IMR-90 (cell line): ENCODE measurements around the gene ARL6IP6. TPM values are rescaled to one million over a fixed set of nuclear protein-coding genes. Genes with fewer than 3 reads are reported as not detected.

Experiments used
- ATAC-seq: fragments of 200-7000 bp; cut with Tn5 transposase; 2 replicates; pipeline ENCODE4 v1.9.1; 2020; ENCODE audit warnings: low read depth, mild to moderate bottlenecking, moderate library complexity
- BruUV-seq: library from RNA; stranded (reverse); fragments of 400-500 nt; replicated peaks from 2 replicates; lab custom pipeline; 2021; lab: Mats Ljungman, UMichigan
- CTCF ChIA-PET: fragments of 300-600 bp; formaldehyde crosslinking; extraction: SDS; loops from one replicate; lab custom pipeline; 2021; ENCODE audit warnings: antibody characterized with exemption; lab: Yijun Ruan, JAX
- POLR2A ChIA-PET: fragments of 300-600 bp; sonication (Branson Sonifier 250); formaldehyde crosslinking; loops from one replicate; lab custom pipeline; 2022; ENCODE audit warnings: antibody characterized with exemption; ENCODE audit not compliant: unreplicated experiment; lab: Charles Lee
- DNase-seq: peaks from one replicate; pipeline ENCODE4 v3.0.0; 2013
- H2AFZ ChIP-seq: replicated peaks from 2 replicates; pipeline ENCODE3; 2013; ENCODE audit warnings: low read length, mild to moderate bottlenecking; ENCODE audit not compliant: poor library complexity
- H2AK5ac ChIP-seq: 2 replicates; pipeline ENCODE4 v1.6.1; 2013; ENCODE audit warnings: low read depth, low read length, inconsistent platforms
- H2AK9ac ChIP-seq: replicated peaks from 2 replicates; pipeline ENCODE3; 2013; ENCODE audit warnings: mild to moderate bottlenecking, low read depth, low read length, moderate library complexity; ENCODE audit not compliant: poor library complexity
- H2BK120ac ChIP-seq: 2 replicates; pipeline ENCODE4 v1.6.1; 2013; ENCODE audit warnings: low read depth, low read length, inconsistent platforms
- H2BK15ac ChIP-seq: 3 replicates; pipeline ENCODE4 v1.6.1; 2013; ENCODE audit warnings: low read depth, low read length, inconsistent platforms
- H2BK20ac ChIP-seq: 2 replicates; pipeline ENCODE4 v1.6.1; 2013; ENCODE audit warnings: low read depth, mild to moderate bottlenecking, inconsistent platforms, low read length, moderate library complexity
- H2BK5ac ChIP-seq: 2 replicates; pipeline ENCODE4 v1.6.1; 2013; ENCODE audit warnings: mild to moderate bottlenecking, low read depth, low read length, inconsistent platforms; ENCODE audit not compliant: poor library complexity, severe bottlenecking
- H3K14ac ChIP-seq: replicated peaks from 2 replicates; pipeline ENCODE4 v1.6.1; 2013; ENCODE audit warnings: low read depth, low read length, inconsistent platforms
- H3K18ac ChIP-seq: 2 replicates; pipeline ENCODE4 v1.6.1; 2013; ENCODE audit warnings: low read depth, low read length, control low read depth
- H3K23ac ChIP-seq: 2 replicates; pipeline ENCODE4 v1.6.1; 2013; ENCODE audit warnings: low read depth, low read length, inconsistent platforms
- H3K27ac ChIP-seq: 2 replicates; pipeline ENCODE4 v1.5.1; 2013; ENCODE audit warnings: mild to moderate bottlenecking, control low read depth, low read length; ENCODE audit not compliant: insufficient read depth
- H3K27me3 ChIP-seq: 2 replicates; pipeline ENCODE4 v1.6.1; 2013; ENCODE audit warnings: low read length; ENCODE audit not compliant: control insufficient read depth, insufficient read depth
- H3K36me3 ChIP-seq: 2 replicates; pipeline ENCODE4 v1.6.1; 2013; ENCODE audit warnings: low read length, mixed read lengths; ENCODE audit not compliant: control insufficient read depth, insufficient read depth
- H3K4ac ChIP-seq: 2 replicates; pipeline ENCODE4 v1.6.1; 2013; ENCODE audit warnings: low read depth, low read length, inconsistent platforms
- H3K4me1 ChIP-seq: 2 replicates; pipeline ENCODE4 v1.6.1; 2013; ENCODE audit warnings: low read length, mixed read lengths; ENCODE audit not compliant: control insufficient read depth, insufficient read depth
- H3K4me2 ChIP-seq: 2 replicates; pipeline ENCODE4 v1.6.1; 2013; ENCODE audit warnings: low read depth, mild to moderate bottlenecking, control low read depth, low read length, moderate library complexity
- H3K4me3 ChIP-seq: 2 replicates; pipeline ENCODE4 v1.5.1; 2013; ENCODE audit warnings: low read depth, mild to moderate bottlenecking, control low read depth, low read length, moderate library complexity; ENCODE audit not compliant: insufficient read depth
- H3K56ac ChIP-seq: 2 replicates; pipeline ENCODE4 v1.6.1; 2013; ENCODE audit warnings: low read length, inconsistent platforms; ENCODE audit not compliant: insufficient read depth; ENCODE audit errors: extremely low read depth
- H3K79me1 ChIP-seq, 2 experiments: 2 replicates each; pipeline ENCODE4 v1.6.1; 2013; ENCODE audit warnings: low read length in 2 of 2, inconsistent platforms in 1 of 2, low read depth in 1 of 2
- H3K9ac ChIP-seq: 2 replicates; pipeline ENCODE4 v1.6.1; 2013; ENCODE audit warnings: low read depth, low read length, control low read depth
- H3K9me1 ChIP-seq: 2 replicates; pipeline ENCODE4 v1.6.1; 2013; ENCODE audit warnings: low read length, inconsistent platforms; ENCODE audit not compliant: insufficient read depth
- H3K9me3 ChIP-seq: 2 replicates; pipeline ENCODE4 v1.6.1; 2013; ENCODE audit warnings: low read length; ENCODE audit not compliant: control insufficient read depth, insufficient read depth
- H4K20me1 ChIP-seq: 2 replicates; pipeline ENCODE4 v1.6.1; 2013; ENCODE audit warnings: low read length, inconsistent platforms; ENCODE audit not compliant: insufficient read depth
- H4K5ac ChIP-seq: 2 replicates; pipeline ENCODE4 v1.6.1; 2013; ENCODE audit warnings: mild to moderate bottlenecking, low read depth, low read length, control low read depth
- H4K8ac ChIP-seq, 2 experiments: 2 replicates each; pipeline ENCODE4 v1.6.1; 2013; ENCODE audit warnings: low read depth in 2 of 2, low read length in 2 of 2, control low read depth in 1 of 2, inconsistent platforms in 1 of 2
- H4K91ac ChIP-seq: 2 replicates; pipeline ENCODE4 v1.6.1; 2013; ENCODE audit warnings: low read depth, low read length, inconsistent platforms; ENCODE audit not compliant: insufficient read depth
- CEBPB ChIP-seq: IDR thresholded peaks from 2 replicates; pipeline ENCODE4 v1.6.1; 2012; ENCODE audit warnings: low read depth, low read length, improper control_type of control experiment
- RFX5 ChIP-seq: IDR thresholded peaks from 2 replicates; pipeline ENCODE4 v1.8.0; 2012; ENCODE audit warnings: low read depth, mild to moderate bottlenecking, low read length, moderate library complexity
- WGBS, 2 experiments: methylation state at CpG; one replicate each; pipeline versions ENCODE4 v1.1.5 to v1.1.7; 2013; ENCODE audit warnings: missing lambda C conversion rate in 2 of 2; ENCODE audit not compliant: insufficient read length in 1 of 2; ENCODE audit errors: extremely low coverage in 2 of 2; 5-methylcytosine and 5-hydroxymethylcytosine counted together
- dilution Hi-C: fragments of 300-500 bp; cut with HindIII; formaldehyde crosslinking; loops from one replicate; pipeline ENCODE4 v1.14.3; 2018; ENCODE audit warnings: low sequenced_read_pairs; ENCODE audit not compliant: unreplicated experiment
- in situ Hi-C: fragments of 300-500 bp; cut with MboI; formaldehyde crosslinking; loops from 3 replicates; pipeline ENCODE4 v1.14.3; 2019; ENCODE audit warnings: low sequenced_read_pairs, inconsistent platforms, mixed read lengths
- intact Hi-C: fragments of 100-400 bp; cut with micrococcal nuclease; formaldehyde crosslinking; loops from 2 replicates; pipeline ENCODE4 v1.10.0; 2022
- polyA plus RNA-seq, 3 experiments: library from polyadenylated mRNA; depleted of rRNA; stranded (reverse); fragments of >200 nt; gene quantifications; 2 replicates each; pipeline ENCODE4 v1.2.3, GENCODE V29; 2012; ENCODE audit warnings: low replicate concordance in 1 of 3
- total RNA-seq: library from RNA; depleted of rRNA; stranded (reverse); fragments of >200 nt; gene quantifications from 2 replicates; pipeline ENCODE4 v1.2.3, GENCODE V29; 2012

ARL6IP6 gene
- total and polyA plus RNA-seq, 2 of the 4 experiments (the other 2 are of a cell fraction), result 4.1 to 14.7 TPM

DNA sequence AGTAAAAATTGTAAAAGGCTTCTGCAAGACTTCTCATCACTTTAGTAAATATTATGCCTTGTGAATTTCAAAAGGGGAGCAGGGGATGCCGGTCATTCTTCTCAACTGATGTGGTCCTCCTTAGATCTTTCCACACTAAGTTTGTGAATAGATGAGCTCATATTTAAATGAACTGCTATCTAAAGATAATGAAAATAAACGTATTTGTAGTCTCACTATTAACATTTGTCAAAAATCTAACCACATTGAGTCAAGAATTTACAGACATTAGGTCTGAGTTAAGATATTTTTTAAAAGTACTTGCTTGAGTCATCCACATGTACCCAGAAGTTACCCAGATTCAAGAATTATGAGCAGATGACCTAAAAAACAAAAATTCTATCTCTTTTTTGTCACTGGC is 7.7 kb upstream of the ARL6IP6 start:
- H3K27ac ChIP-seq, result no peak overlapping the region
- WGBS, 2 experiments, result no CpG with 5 or more reads among the region's 2 CpGs
- peaks cover 62% of the 10 kb centered on the region for H4K20me1 ChIP-seq

More for the DNA sequence above, 7.7 kb upstream of the ARL6IP6 start:
- Histone ChIP-seq H3K9me3 (no peaks in the 10 kb centered on the region), H3K27me3 (no peaks in the 10 kb centered on the region), H3K9me1 (0 out of 2 replicates have a peak, but pooled peaks cover 2% of the 10 kb centered on the region), H2AK5ac (no peak overlapping the region), H4K5ac (no peak overlapping the region), H3K56ac (no peak overlapping the region), H2BK120ac (no peak overlapping the region), H2BK5ac (peak overlapping the region; percentile 79), H2AK9ac (no peak overlapping the region), H3K4ac (no peak overlapping the region), H3K79me1 (peaks cover 19 to 52% of the 10 kb centered on the region in 2 experiments), H3K4me1 (0 out of 2 replicates have a peak, but pooled peaks cover 1% of the 10 kb centered on the region), H3K23ac (no peak overlapping the region), H4K8ac (no peak overlapping the region), H3K14ac (no peak overlapping the region), H2AFZ (no peak overlapping the region), H4K91ac (no peak overlapping the region), H3K9ac (no peak overlapping the region), H3K4me2 (peak overlapping the region; percentile 45; the same call in 1 of the 2 replicates), H2BK20ac (no peak overlapping the region), H3K18ac (no peak overlapping the region), H2BK15ac (no peak overlapping the region), H3K4me3 (no peak overlapping the region), H3K36me3 (peaks cover 11% of the 10 kb centered on the region)
- in situ Hi-C loops (no loop called here), dilution Hi-C loops (no loop called here), intact Hi-C loops (no loop called here)
- ChIA-PET POLR2A (no interaction called here), CTCF (no interaction called here)
- BruUV-seq, result no TSS peak
- ATAC-seq (peak; percentile 87), DNase-seq (peak; percentile 86)
- no peak for TF ChIP-seq RFX5
- TF ChIP-seq CEBPB, result peak; percentile 34; the same call in 1 of the 2 replicates
